K562 (cell line): ENCODE results near the gene PNMA5. TPM values are rescaled to one million over a fixed set of nuclear protein-coding genes. Genes with fewer than 3 reads are reported as not detected.

Experiments used
- BCOR ChIP-seq: fragments of 450-650 bp; IDR thresholded peaks from 2 replicates; pipeline ENCODE4 v1.6.1; 2016
- CC2D1A ChIP-seq: fragments of 450-650 bp; IDR thresholded peaks from 2 replicates; pipeline ENCODE4 v1.6.1; 2017; ENCODE audit warnings: mild to moderate bottlenecking
- ETV1 ChIP-seq: fragments of 450-650 bp; conservative IDR thresholded peaks from 2 replicates; pipeline ENCODE4 v1.6.1; 2016; ENCODE audit warnings: missing genetic modification characterization, control low read depth, low read depth, missing compliant biosample characterization
- FOXJ2 ChIP-seq: fragments of 200-800 bp; sonication (Bioruptor generic); IDR thresholded peaks from 2 replicates; pipeline ENCODE4 v1.6.1; 2016; ENCODE audit warnings: missing genetic modification characterization, missing compliant biosample characterization
- GABPB1 ChIP-seq: sonication (generic); formaldehyde crosslinking; IDR thresholded peaks from 2 replicates; pipeline ENCODE4 v1.8.0; 2022; ENCODE audit warnings: mild to moderate bottlenecking, missing genetic modification reagents
- ILK ChIP-seq: fragments of 450-650 bp; IDR thresholded peaks from 2 replicates; pipeline ENCODE4 v1.6.1; 2016; ENCODE audit warnings: missing genetic modification characterization, low read depth, mild to moderate bottlenecking, missing compliant biosample characterization, moderate library complexity, borderline replicate concordance
- MCM2 ChIP-seq: fragments of 450-650 bp; IDR thresholded peaks from 2 replicates; pipeline ENCODE4 v1.6.1; 2017; ENCODE audit warnings: low read depth, mild to moderate bottlenecking
- MEF2D ChIP-seq: conservative IDR thresholded peaks from 2 replicates; pipeline ENCODE4 v1.6.1; 2016; ENCODE audit warnings: low read depth, missing genetic modification characterization, missing compliant biosample characterization
- NFE2 ChIP-seq: IDR thresholded peaks from 2 replicates; pipeline ENCODE4 v1.6.1; 2014; ENCODE audit warnings: antibody characterized with exemption, low read depth
- NFYB ChIP-seq: IDR thresholded peaks from 2 replicates; pipeline ENCODE4 v1.6.1; 2011; ENCODE audit warnings: mild to moderate bottlenecking, moderate library complexity; ENCODE audit not compliant: insufficient read length; ENCODE audit errors: extremely low read depth
- ZC3H11A ChIP-seq: IDR thresholded peaks from 2 replicates; pipeline ENCODE4 v1.6.1; 2012; ENCODE audit warnings: low read depth, low read length, improper control_type of control experiment
- ZFP36 ChIP-seq: fragments of 150-350 bp; IDR thresholded peaks from 2 replicates; pipeline ENCODE4 v1.6.1; 2018; ENCODE audit warnings: low read length, low read depth; ENCODE audit not compliant: partially characterized antibody
- ZNF23 ChIP-seq: fragments of 250-450 bp; sonication (Bioruptor Pico); IDR thresholded peaks from 2 replicates; pipeline ENCODE4 v1.4.0; 2020; ENCODE audit warnings: mild to moderate bottlenecking
- ZNF707 ChIP-seq: fragments of 250-450 bp; sonication (Bioruptor Pico); conservative IDR thresholded peaks from 2 replicates; pipeline ENCODE4 v1.8.0; 2022; ENCODE audit warnings: inconsistent platforms, mild to moderate bottlenecking, moderate library complexity
- polyA plus RNA-seq, 8 experiments: library from polyadenylated mRNA; depleted of rRNA in 4 of 8; stranded (reverse) in 5 of 8; unstranded in 3 of 8; fragments of >200 nt; fragmentation: Nextera tagmentation in 2 of 8; fragmentation: Illumina TruSeq in 1 of 8; extraction: Ambion mirVana in 2 of 8; extraction: Trizol in 1 of 8; gene quantifications; 2 replicates each; pipeline versions ENCODE4 v1.2.1 to v1.2.3, GENCODE V29; 2011 to 2014; ENCODE audit warnings: inconsistent platforms in 1 of 8, missing spikeins in 1 of 8
- total RNA-seq, 7 experiments: library from RNA; depleted of rRNA in 6 of 7; stranded (reverse); fragments of >200 nt in 6 of 7; fragmentation: Illumina TruSeq in 2 of 7; extraction: Trizol in 2 of 7; gene quantifications; 2 replicates each; pipeline versions ENCODE4 v1.2.1 to v1.2.3, GENCODE V29; 2011 to 2021; ENCODE audit warnings: low replicate concordance in 1 of 7
- TF ChIP-seq, protein P1 (sequence below), 2 experiments: fragments of 450-650 bp; formaldehyde crosslinking in 1 of 2; IDR thresholded peaks; 2 replicates each; pipeline versions ENCODE4 v1.4.0 to v1.6.1; 2014 to 2020; ENCODE audit warnings: mild to moderate bottlenecking in 2 of 2, borderline replicate concordance in 1 of 2, low read depth in 1 of 2
- TF ChIP-seq, protein P2 (sequence below): sonication (generic); formaldehyde crosslinking; IDR thresholded peaks from 2 replicates; pipeline ENCODE4 v1.8.0; 2022; ENCODE audit warnings: missing genetic modification reagents, mild to moderate bottlenecking, moderate library complexity, borderline replicate concordance
- TF ChIP-seq, protein P3 (sequence below): fragments of 250-450 bp; sonication (Bioruptor Pico); IDR thresholded peaks from 2 replicates; pipeline ENCODE4 v1.5.0; 2021; ENCODE audit warnings: mild to moderate bottlenecking, borderline replicate concordance

Gene PNMA5
- total and polyA plus RNA-seq, 9 of the 15 experiments (the other 6 are each of a cell fraction or from before 2014, with no cell fraction given): 0.03 to 0.20 (median 0.07) TPM; not detected in 3

DNA sequence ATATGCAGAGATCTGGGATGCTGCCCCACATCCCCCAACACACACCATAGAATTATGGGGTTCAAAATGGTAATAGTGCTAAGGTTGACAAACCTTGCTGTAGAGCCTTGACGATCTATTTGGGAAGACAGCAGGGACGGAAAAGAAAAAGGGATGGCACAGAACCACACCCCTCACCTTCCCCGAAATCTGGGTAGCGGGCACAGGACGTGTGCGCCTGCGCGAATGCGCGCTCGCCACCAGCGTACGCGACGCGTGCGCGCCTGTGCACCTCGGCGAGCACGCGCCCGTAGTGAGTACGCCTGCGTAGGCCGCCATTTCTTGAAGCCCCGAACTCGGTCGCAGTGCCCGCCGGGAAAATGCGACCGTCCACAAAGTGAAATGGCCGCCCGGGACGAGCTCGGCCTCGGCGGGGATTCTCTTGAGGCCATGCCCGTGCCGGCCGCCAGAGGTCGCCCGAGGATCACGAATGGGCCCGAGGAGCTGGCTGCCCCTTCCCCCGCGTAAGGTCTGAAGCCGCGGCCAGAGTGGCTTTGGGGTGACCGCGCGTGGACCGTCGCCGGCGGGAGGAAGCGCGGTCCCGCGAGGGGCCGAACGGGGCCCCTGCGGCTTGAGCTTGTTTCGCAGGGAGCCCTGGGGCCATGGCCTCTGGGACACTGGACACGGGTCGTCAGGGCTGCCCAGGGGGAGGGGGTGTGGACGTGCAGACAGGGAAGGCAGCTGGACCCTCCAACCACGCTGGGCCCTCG lies 52.4 kb downstream of the PNMA5 start (continued):
- TF ChIP-seq CC2D1A (0 out of 2 replicates have a peak, but pooled peaks have one; percentile 35), ZFP36 (no peak), ZNF707 (CRISPR knock-in tag) (no peak), MEF2D (tag) (no peak), GABPB1 (no peak; the same call in 1 of the 2 replicates), ILK (tag) (no peak), ZC3H11A (peak; percentile 100), ZNF23 (CRISPR knock-in tag) (no peak), BCOR (no peak), MCM2 (no peak), ETV1 (tag) (no peak), NFE2 (no peak), FOXJ2 (tag) (no peak), NFYB (no peak)
- TF ChIP-seq, protein P1, sequence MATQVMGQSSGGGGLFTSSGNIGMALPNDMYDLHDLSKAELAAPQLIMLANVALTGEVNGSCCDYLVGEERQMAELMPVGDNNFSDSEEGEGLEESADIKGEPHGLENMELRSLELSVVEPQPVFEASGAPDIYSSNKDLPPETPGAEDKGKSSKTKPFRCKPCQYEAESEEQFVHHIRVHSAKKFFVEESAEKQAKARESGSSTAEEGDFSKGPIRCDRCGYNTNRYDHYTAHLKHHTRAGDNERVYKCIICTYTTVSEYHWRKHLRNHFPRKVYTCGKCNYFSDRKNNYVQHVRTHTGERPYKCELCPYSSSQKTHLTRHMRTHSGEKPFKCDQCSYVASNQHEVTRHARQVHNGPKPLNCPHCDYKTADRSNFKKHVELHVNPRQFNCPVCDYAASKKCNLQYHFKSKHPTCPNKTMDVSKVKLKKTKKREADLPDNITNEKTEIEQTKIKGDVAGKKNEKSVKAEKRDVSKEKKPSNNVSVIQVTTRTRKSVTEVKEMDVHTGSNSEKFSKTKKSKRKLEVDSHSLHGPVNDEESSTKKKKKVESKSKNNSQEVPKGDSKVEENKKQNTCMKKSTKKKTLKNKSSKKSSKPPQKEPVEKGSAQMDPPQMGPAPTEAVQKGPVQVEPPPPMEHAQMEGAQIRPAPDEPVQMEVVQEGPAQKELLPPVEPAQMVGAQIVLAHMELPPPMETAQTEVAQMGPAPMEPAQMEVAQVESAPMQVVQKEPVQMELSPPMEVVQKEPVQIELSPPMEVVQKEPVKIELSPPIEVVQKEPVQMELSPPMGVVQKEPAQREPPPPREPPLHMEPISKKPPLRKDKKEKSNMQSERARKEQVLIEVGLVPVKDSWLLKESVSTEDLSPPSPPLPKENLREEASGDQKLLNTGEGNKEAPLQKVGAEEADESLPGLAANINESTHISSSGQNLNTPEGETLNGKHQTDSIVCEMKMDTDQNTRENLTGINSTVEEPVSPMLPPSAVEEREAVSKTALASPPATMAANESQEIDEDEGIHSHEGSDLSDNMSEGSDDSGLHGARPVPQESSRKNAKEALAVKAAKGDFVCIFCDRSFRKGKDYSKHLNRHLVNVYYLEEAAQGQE (IDR thresholded peaks at IDR 0.05; ENCODE audit: borderline replicate concordance): peak; percentile 67; the same call in 1 of the 2 replicates
- TF ChIP-seq, protein P1 (CRISPR knock-in tag; IDR thresholded peaks at IDR 0.05; ENCODE audit: low read depth): no peak; the same call in 1 of the 2 replicates
- TF ChIP-seq, protein P2, sequence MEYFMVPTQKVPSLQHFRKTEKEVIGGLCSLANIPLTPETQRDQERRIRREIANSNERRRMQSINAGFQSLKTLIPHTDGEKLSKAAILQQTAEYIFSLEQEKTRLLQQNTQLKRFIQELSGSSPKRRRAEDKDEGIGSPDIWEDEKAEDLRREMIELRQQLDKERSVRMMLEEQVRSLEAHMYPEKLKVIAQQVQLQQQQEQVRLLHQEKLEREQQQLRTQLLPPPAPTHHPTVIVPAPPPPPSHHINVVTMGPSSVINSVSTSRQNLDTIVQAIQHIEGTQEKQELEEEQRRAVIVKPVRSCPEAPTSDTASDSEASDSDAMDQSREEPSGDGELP (CRISPR knock-in tag): peak; percentile 79
- TF ChIP-seq, protein P3, sequence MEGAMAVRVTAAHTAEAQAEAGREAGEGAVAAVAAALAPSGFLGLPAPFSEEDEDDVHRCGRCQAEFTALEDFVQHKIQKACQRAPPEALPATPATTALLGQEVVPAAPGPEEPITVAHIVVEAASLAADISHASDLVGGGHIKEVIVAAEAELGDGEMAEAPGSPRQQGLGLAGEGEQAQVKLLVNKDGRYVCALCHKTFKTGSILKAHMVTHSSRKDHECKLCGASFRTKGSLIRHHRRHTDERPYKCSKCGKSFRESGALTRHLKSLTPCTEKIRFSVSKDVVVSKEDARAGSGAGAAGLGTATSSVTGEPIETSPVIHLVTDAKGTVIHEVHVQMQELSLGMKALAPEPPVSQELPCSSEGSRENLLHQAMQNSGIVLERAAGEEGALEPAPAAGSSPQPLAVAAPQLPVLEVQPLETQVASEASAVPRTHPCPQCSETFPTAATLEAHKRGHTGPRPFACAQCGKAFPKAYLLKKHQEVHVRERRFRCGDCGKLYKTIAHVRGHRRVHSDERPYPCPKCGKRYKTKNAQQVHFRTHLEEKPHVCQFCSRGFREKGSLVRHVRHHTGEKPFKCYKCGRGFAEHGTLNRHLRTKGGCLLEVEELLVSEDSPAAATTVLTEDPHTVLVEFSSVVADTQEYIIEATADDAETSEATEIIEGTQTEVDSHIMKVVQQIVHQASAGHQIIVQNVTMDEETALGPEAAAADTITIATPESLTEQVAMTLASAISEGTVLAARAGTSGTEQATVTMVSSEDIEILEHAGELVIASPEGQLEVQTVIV (CRISPR knock-in tag): no peak
